Activated CD8-positive, alpha-beta T cell treated with anti-CD3 and anti-CD28 coated beads for 36 hours (primary cell): Measurements from ENCODE around the gene EHMT1. TPM values are rescaled to one million over a fixed set of nuclear protein-coding genes. Genes with fewer than 3 reads are reported as not detected.

Experiments
- ATAC-seq: fragments of 200-7000 bp; cut with Tn5 transposase; one replicate; pipeline ENCODE4 v1.10.0; 2021; ENCODE audit warnings: mild to moderate bottlenecking, moderate library complexity
- CTCF ChIA-PET: fragments of 350-600 bp; sonication (Branson Sonifier 250); formaldehyde crosslinking; loops from one replicate; lab custom pipeline; 2021; ENCODE audit warnings: antibody characterized with exemption; lab: Charles Lee
- POLR2A ChIA-PET: fragments of 350-600 bp; sonication (Branson Sonifier 250); formaldehyde crosslinking; loops from one replicate; lab custom pipeline; 2021; ENCODE audit warnings: antibody characterized with exemption; lab: Charles Lee
- DNase-seq: peaks from one replicate; pipeline ENCODE4 v3.0.0-alpha.2; 2020
- H3K27ac Mint-ChIP-seq: one replicate; pipeline ENCODE4 v1.8.0; 2021; ENCODE audit warnings: mild to moderate bottlenecking, mixed read lengths
- H3K27me3 Mint-ChIP-seq: one replicate; pipeline ENCODE4 v1.8.0; 2021; ENCODE audit warnings: mixed read lengths
- H3K36me3 Mint-ChIP-seq: one replicate; pipeline ENCODE4 v1.8.0; 2021; ENCODE audit warnings: low read depth, mixed read lengths
- H3K4me1 Mint-ChIP-seq: one replicate; pipeline ENCODE4 v1.8.0; 2021; ENCODE audit warnings: low read depth, mixed read lengths
- H3K4me3 Mint-ChIP-seq: one replicate; pipeline ENCODE4 v1.8.0; 2021; ENCODE audit warnings: mild to moderate bottlenecking, moderate library complexity, mixed read lengths
- H3K9me3 Mint-ChIP-seq: one replicate; pipeline ENCODE4 v1.8.0; 2021; ENCODE audit warnings: mixed read lengths
- intact Hi-C: fragments of 100-400 bp; cut with micrococcal nuclease; formaldehyde crosslinking; loops from one replicate; pipeline ENCODE4 v1.10.0; 2022
- total RNA-seq, 2 experiments: library from RNA; stranded (reverse); gene quantifications; one replicate each; pipeline ENCODE4 v1.2.3, GENCODE V29; 2021
- TF ChIP-seq, protein P1 (sequence below): fragments of 200-600 bp; IDR thresholded peaks from one replicate; pipeline ENCODE4 v1.8.0; 2022; ENCODE audit warnings: antibody characterized with exemption, mild to moderate bottlenecking

EHMT1 gene
- total RNA-seq, 2 experiments from 2014 or later, result 62.1 to 67.1 TPM

GRCh38 chr9:137575364-137575715 is 43.5 kb upstream of the EHMT1 start:
- intact Hi-C loops, result no loop called here
- H3K4me3 Mint-ChIP-seq, result no peak overlapping the region
- CTCF ChIA-PET, result no interaction called here
- H3K27ac Mint-ChIP-seq, result peak overlapping the region; percentile 64
- ATAC-seq (no peak), DNase-seq (peak; percentile 23)
- no peaks in the 10 kb centered on the region for H3K27me3 Mint-ChIP-seq
- H3K9me3 Mint-ChIP-seq, result no peaks in the 10 kb centered on the region
- peaks cover 40% of the 10 kb centered on the region for H3K4me1 Mint-ChIP-seq
- H3K36me3 Mint-ChIP-seq, result peaks cover 41% of the 10 kb centered on the region
- POLR2A ChIA-PET, result interaction anchor here (1.9 kb wide), 1 partner anchor 12 kb away, joined by 4 read pairs; no protein-coding TSS in a partner anchor
- TF ChIP-seq, protein P1, sequence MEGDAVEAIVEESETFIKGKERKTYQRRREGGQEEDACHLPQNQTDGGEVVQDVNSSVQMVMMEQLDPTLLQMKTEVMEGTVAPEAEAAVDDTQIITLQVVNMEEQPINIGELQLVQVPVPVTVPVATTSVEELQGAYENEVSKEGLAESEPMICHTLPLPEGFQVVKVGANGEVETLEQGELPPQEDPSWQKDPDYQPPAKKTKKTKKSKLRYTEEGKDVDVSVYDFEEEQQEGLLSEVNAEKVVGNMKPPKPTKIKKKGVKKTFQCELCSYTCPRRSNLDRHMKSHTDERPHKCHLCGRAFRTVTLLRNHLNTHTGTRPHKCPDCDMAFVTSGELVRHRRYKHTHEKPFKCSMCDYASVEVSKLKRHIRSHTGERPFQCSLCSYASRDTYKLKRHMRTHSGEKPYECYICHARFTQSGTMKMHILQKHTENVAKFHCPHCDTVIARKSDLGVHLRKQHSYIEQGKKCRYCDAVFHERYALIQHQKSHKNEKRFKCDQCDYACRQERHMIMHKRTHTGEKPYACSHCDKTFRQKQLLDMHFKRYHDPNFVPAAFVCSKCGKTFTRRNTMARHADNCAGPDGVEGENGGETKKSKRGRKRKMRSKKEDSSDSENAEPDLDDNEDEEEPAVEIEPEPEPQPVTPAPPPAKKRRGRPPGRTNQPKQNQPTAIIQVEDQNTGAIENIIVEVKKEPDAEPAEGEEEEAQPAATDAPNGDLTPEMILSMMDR, result no peak

DNA sequence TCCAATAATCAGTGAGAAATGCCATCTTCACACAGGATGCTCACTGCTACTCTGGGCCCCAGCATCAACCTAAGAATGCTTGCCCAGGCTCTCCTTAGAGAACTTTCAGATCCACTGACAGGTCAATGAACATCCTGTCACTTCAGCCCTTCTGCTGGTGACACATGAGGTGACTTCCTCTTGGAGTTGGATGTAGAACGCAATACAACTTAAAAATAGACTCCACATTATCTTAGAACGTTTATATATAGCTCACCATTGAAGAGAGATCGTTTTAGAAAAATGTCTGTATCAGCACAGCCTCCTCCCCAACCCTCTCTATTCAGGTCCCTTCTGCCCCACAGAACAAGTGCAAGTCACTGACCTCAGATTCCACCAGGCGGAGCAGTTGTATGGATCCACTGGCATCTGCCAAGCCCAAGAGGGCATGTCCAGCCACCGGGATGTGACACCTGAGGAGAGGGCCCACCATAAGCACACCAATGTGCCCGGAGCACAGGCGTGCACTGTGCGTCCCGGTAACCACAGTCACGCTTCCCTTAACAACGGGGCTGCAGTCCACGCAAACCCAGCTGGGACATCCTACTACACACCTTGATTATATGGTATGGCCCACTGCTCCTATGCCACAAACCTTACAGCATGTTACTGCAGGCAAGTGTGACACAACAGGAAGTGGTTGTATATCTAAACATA is 42.9 kb upstream of the EHMT1 start:
- Mint-ChIP-seq H3K9me3 (no peaks in the 10 kb centered on the region), H3K27me3 (no peaks in the 10 kb centered on the region), H3K4me1 (peaks cover 35% of the 10 kb centered on the region), H3K36me3 (peaks cover 36% of the 10 kb centered on the region), H3K4me3 (peak overlapping the region; percentile 31), H3K27ac (peak overlapping the region; percentile 64)
- ChIA-PET POLR2A (interaction anchor here (1.3 to 1.9 kb wide), 2 partner anchors 11 to 45 kb away, joined by 4 read pairs; no protein-coding TSS in a partner anchor), CTCF (interaction anchor here (1.3 kb wide), 1 partner anchor 30 kb away, joined by 3 read pairs; no protein-coding TSS in a partner anchor)
- ATAC-seq (no peak), DNase-seq (no peak)
- intact Hi-C loops, result no loop called here
- TF ChIP-seq, protein P1, result no peak

DNA sequence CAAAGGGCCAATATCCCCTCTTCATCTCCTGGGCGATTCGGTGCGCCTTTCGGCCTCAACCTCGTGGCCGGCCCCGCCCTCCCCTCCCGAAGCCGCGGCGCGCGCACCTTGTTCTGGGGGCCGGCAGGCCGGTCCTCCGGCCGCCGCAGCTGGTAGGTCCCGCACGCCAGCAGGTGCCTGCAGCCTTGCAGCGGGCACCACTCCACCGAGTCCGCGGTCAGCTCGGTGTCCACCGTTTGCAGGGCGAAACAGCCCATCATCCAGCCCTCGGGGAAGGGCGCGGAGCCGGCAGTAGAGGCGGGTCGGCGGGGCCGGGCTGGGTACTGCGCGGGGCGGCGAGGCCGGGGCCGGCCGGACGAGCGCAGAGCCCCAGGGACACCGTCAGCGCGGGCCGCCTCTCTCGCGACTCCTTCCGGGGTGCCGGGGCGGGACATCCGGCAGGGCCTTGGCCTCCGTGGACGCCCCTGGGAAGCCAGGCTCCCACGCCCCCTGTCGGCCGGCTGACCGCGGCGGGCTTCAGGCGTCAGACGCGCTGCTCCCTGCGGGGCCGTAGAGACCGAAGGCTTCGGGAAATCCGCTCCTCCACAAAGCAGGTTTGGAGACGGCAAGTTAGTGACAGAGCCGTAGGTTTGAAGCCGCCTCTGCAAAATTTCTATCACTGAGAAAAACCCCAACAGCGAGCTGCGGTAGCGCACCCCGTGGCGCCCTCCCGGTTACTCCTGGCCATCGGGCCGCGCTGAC is 40.1 kb upstream of the EHMT1 start, which contains the start of gene DPH7:
DPH7 (minus strand) TSS at position 408 of the 741 bp plus-strand sequence; CDS start at position 260, 148 bp downstream.
- H3K27ac Mint-ChIP-seq, result peak within 1 kb of the TSS; percentile 64
- intact Hi-C loops, result no loop called here
- peaks cover 35% of the 10 kb centered on the region for H3K4me1 Mint-ChIP-seq
- ATAC-seq, result peak; percentile 98
- ChIA-PET CTCF (interaction anchor here (0.8 to 2.4 kb wide), 9 partner anchors 9 to 71 kb away, joined by 3 to 20 read pairs (median 4); partner anchors contain the start of gene MRPL41), POLR2A (interaction anchor here (0.7 to 5.0 kb wide), 4 partner anchors 11 to 42 kb away, joined by 3 to 33 read pairs (median 3); partner anchors contain the start of gene ZMYND19)
- no peaks in the 10 kb centered on the region for H3K9me3 Mint-ChIP-seq
- H3K36me3 Mint-ChIP-seq, result peaks cover 30% of the 10 kb centered on the region
- DNase-seq, result peak; percentile 96
- peak within 1 kb of the TSS; percentile 84 for H3K4me3 Mint-ChIP-seq
- H3K27me3 Mint-ChIP-seq, result no peaks in the 10 kb centered on the region
- TF ChIP-seq, protein P1, result peak; percentile 85

DNA sequence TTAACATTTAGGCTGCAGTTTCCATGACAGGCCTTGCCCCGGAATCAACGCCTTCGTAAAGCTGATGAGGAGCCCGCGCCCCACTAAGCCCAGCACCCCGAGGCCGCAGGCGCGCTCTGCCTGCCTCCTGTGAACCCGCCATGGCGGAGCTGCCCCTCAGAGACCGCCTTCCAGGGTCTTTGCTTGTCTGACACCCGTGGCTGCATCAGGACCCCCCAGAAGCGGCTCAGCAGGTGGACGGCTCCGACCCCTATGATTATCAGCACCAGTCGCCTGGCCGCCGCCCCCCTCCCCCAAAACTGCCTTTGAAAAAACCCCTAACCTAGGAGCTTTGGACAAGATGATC is 39.6 kb upstream of the EHMT1 start:
- ATAC-seq, result no peak
- peak overlapping the region; percentile 64 for H3K27ac Mint-ChIP-seq
- H3K36me3 Mint-ChIP-seq, result peaks cover 30% of the 10 kb centered on the region
- H3K4me3 Mint-ChIP-seq, result peak overlapping the region; percentile 84
- ChIA-PET CTCF (interaction anchor here (0.8 to 1.9 kb wide), 11 partner anchors 8 to 71 kb away, joined by 3 to 20 read pairs (median 4); partner anchors contain the start of gene MRPL41), POLR2A (interaction anchor here (0.7 to 5.0 kb wide), 4 partner anchors 10 to 42 kb away, joined by 3 to 33 read pairs (median 3); partner anchors contain the start of gene ZMYND19)
- intact Hi-C loops, result no loop called here
- no peak for DNase-seq
- TF ChIP-seq, protein P1, result peak; percentile 12
- H3K9me3 Mint-ChIP-seq, result no peaks in the 10 kb centered on the region
- H3K4me1 Mint-ChIP-seq, result peaks cover 35% of the 10 kb centered on the region
- H3K27me3 Mint-ChIP-seq, result no peaks in the 10 kb centered on the region
